NCI-H128 (cell line): ENCODE measurements around the gene LGALS8.
"Not testable (repeated sequence)": the region's sequence is repeated elsewhere in the genome, so short reads cannot be mapped to it uniquely, and the experiment has no call there.

Experiments used
- DNase-seq: peaks from one replicate; lab custom pipeline; 2025; ENCODE audit not compliant: unreplicated experiment; lab: John Stamatoyannopoulos, UW

LGALS8 gene

GRCh38 chr1:236523704-236524141 is at the start of gene LGALS8:
LGALS8 (plus strand) TSS chr1:236523982; CDS start chr1:236526071, 2,089 bp downstream.
- peak; percentile 22 for DNase-seq

DNA sequence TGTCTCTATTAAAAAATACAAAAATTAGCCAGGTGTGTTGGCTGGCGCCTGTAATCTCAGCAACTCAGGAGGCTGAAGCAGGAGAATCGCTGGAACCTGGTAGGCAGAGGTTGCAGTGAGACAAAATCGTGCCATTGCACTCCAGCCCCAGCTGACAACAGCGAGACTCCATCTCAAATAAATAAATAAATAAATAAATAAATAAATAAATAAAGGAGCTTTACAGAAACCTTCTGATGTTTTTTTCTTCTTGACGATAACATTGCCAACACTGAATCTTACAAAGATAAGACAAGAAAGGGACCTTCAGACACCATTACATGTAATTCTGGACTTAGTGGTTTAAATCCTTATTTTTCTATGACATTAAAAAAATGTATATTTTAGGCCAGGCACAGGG is 47.8 kb upstream of the LGALS8 start:
- DNase-seq: no peak

GRCh38 chr1:236480758-236481436 is 42.9 kb upstream of the LGALS8 start:
- DNase-seq: no peak

DNA sequence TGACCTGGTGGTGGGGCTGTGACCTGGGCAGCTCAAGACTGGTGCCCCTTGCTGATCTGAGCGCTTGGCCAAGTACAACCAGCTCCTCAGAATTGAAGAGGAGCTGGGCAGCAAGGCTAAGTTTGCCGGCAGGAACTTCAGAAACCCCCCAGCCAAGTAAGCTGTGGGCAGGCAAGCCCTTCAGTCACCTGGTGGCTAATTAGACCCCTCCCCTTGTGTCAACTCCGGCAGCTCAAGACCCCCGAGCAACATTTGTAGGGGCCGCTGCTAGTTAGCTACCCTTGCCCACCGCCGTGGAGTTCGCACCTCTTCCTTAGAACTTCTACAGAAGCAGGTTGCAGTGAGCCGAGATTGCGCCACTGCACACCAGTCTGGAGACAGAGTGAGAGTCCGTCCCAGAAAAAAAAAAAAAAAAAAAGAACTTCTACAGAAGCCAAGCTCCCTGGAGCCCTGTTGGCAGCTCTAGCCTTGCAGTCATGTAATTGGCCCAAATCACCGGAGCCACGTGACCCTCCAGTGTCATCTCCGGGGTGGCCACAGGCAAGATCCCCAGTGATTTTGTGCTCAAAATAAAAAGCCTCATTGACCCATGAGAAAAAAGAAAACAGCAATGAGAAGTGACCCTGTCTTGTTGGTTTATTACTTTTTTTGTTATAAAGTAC is 39.3 kb upstream of the LGALS8 start:
- no peak for DNase-seq

GRCh38 chr1:236486356-236487002 is 37.3 kb upstream of the LGALS8 start:
- no peak for DNase-seq

DNA sequence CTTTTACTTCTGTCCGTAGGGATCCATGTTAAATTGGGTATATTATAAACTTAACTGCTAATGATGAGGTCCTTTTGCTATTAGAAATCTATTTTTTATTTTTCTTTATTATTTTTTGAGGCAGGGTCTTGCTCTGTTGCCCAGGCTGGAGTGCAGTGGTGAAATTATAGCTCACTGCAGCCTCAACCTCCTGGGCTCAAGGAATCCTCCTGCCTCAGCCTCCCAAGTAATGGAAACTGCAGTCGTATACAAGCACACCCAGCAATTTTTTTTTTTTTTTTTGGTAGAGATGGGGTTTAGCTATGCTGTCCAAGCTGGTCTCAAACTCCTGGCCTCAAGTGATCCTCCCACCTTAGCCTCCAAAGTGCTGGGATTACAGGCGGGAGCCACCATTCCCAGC is 34.6 kb upstream of the LGALS8 start:
- not testable (repeated sequence) for DNase-seq

DNA sequence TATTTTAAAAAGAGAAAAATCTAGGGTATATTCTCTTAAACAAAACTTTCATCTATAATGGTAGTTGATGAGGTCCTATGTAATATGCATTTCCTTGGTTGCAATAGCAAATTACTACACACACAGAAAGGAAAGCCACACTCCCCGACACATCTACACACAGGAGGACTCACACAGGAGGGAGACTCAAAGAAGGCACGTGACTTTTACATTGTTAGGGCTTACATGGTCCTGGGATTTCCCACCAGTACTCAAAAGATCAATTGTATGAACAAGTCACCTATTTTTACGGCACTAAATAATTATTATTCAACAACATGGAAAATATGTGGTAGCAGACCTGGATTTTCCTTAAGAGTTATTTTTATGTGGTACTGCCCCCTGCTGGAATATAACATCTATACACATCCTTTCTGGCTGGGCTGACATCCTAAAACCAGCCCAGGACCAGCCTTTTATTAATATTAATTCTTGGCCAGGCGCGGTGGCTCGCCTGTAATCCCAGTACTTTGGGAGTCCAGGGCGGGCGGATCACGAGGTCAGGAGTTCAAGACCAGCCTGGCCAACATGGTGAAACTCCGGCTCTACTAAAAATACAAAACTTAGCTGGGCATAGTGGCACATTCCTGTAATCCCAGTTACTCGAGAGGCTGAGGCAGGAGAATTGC is 33.9 kb upstream of the LGALS8 start:
- DNase-seq: no peak

DNA sequence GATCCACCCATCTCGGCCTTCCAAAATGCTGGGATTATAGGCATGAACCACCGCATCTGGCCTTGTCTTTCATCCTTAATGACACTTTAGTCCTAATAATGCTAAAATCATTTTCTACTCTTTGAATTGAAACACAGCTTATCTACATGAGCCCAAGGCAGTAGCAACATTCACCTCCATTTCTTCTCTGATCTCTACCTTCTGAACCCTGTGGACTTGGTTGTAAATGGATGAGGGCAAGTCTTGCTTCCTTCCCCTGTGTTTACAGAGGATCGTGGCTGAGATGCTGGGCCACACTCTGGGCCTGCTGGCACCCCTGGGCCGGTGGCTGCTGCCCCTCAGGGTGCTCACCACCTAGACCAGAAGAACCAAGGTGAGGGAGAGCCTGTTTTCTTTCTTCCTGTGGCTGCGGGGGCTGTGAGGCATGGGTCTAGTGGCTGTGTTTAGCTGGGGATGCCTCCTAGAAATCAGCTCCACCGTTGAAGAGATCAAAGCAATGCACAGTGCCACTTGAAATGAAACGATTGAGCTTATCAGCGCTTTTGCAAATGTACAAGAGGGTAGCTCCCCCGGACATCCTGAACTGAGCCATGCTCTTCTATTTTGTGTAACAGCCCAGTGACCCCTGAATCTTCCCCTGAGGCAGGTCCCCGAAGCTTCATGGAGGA is 32.2 kb upstream of the LGALS8 start:
- no peak for DNase-seq

DNA sequence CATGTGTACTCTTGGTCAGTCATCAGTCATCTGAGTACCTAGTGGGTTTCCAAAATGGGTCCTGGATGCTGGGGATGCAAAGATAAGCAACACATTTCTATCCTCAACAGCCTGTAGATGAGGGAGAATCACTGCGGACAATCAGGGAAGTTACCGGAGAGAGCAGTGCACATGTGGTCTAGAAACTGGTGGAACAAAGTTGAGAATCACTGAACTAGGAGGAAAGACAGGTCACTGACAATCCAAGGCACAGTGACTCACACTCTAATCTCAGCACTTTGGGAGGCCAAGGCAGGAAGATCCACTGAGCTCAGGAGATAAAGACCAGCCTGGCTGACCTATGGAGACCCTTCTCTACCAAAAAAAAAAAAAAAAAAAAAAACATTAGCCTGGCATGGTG is 31.4 kb upstream of the LGALS8 start:
- DNase-seq: no peak

- no peak for DNase-seq
Measured at GRCh38 chr1:236494082-236494481, 29.7 kb upstream of the LGALS8 start.

GRCh38 chr1:236494586-236495466 is 29.0 kb upstream of the LGALS8 start:
- DNase-seq: no peak

- no peak for DNase-seq
Measured at GRCh38 chr1:236495467-236496112, 28.2 kb upstream of the LGALS8 start.

DNA sequence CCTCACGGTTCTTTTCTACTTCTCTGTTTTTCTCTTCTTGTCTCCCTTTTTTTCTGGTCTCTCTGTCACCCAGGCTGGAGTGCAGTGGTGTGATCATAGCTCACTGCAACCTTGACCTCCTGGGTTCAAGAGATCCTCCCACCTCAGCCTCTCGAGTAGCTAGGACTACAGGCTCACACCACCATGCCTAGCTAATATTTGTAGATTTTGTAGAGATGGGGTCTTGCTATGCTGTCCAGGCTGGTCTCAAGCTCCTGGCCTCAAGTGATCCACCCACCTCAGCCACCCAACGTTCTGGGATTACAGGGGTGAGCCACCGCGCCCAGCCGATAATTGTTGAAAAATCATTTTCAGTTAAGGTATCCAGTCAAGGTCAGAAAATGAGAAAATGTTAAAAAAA is 25.9 kb upstream of the LGALS8 start:
- DNase-seq: no peak

DNA sequence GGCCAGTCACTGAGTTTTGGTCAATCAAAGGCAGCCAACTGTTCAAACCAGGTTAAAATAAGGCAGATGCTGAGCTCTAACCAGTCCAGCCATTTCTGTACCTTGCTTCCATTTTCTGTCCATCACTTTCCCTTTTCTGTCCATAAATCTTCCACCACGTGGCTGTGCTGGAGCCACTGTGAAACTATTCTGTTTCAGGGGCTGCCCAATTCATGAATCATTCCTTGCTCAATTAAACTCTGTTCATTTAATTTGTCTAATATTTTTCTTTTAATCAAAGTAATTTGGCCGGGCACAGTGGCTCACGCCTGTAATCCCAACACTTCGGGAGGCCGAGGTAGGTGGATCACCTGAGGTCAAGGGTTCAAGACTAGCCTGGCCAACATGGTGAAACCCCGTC is 22.7 kb upstream of the LGALS8 start:
- DNase-seq: no peak

GRCh38 chr1:236502579-236502971 is 21.2 kb upstream of the LGALS8 start:
- DNase-seq: no peak

DNA sequence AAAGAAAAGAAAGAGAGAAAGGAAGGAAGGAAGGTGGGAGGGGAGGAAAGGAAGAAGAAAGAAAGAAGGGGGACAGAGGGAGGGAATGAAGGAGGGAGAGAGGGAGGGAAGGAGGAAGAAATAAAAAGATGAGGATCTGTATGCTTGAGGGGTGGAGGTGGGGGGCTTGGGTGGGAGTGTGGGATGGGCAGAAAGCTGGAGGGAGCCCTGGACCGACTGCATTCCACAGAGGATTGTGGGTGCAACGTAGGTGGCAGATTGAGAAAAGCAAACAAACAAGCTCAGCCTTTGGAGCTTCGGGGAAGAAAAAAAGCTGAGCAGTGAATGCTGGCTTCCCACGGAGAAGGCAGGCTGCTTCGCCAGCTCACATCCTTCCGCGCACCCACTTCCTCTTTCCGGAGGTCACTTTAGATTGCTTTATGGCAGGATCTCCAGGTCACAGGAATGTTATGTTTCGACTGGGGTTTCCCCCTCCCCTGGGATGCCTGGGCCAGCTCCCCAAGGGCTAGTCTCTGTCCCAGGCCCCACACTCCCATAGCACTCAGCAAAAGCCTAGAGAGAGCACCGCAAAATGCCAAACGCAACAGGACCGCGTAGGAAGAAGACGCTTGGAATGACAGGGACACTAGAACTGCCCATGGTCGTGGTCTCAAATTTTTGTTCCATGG is 20.7 kb upstream of the LGALS8 start:
- no peak for DNase-seq

DNA sequence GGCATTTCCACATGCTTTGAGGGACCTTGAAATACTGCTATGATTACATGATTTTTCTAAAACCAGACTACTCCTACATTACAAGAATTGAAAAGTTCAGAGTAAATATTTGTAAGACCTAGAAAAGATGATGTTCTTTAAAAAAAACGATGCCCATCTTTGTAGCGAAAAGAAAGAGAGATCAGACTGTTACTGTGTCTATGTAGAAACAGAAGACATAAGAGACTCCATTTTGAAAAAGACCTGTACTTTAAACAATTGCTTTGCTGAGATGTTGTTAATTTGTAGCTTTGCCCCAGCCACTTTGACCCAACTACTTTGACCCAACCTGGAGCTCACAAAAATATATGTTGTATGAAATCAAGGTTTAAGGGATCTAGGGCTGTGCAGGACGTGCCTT is 19.4 kb upstream of the LGALS8 start:
- DNase-seq: not testable (repeated sequence)

- DNase-seq: no peak
Measured at GRCh38 chr1:236507022-236507700, 16.6 kb upstream of the LGALS8 start.

DNA sequence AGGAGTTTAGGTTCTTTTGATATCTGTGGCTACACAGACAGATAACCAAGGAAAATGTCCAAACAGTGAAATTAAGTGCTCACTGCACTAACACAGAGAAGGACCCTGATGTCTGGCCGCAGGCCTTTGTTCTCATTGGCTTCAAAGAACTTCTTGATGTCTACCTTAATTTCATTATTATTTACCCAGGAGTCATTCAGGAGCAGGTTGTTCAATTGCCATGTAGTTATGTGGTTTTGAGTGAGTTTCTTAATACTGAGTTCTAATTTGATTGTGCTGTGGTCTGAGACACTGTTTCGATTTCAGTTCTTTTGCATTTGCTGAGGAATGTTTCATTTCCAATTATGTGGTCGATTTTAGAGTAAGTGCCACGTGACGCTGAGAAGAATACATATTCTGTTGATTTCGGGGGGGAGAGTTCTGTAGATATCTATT is 15.2 kb upstream of the LGALS8 start:
- DNase-seq: no peak
